Keratinocyte (primary cell): ENCODE data around the gene CERS2. TPM values are rescaled to one million over a fixed set of nuclear protein-coding genes. Genes with fewer than 3 reads are reported as not detected.

Experiments used
- DNase-seq: peaks from one replicate; pipeline ENCODE4 v3.0.0-alpha.2; 2011; ENCODE audit warnings: low read depth, missing footprints, low spot score
- FAIRE-seq: peaks from 2 replicates; lab custom pipeline; 2011; peaks lifted over from hg19 to GRCh38; lab: Jason Lieb, UNC
- H2AFZ ChIP-seq: 2 replicates; pipeline ENCODE4 v1.6.0; 2012; ENCODE audit warnings: low read length, control low read depth, inconsistent platforms; ENCODE audit not compliant: control insufficient read depth
- H3K27ac ChIP-seq: 2 replicates; pipeline ENCODE4 v1.5.1; 2011; ENCODE audit warnings: low read length; ENCODE audit not compliant: control insufficient read depth, insufficient read depth
- H3K27me3 ChIP-seq: 3 replicates; pipeline ENCODE4 v1.6.0; 2011; ENCODE audit warnings: low read length; ENCODE audit not compliant: control insufficient read depth, insufficient read depth; ENCODE audit errors: extremely low read depth
- H3K36me3 ChIP-seq, 2 experiments: 2 replicates in 1 of 2; 3 replicates in 1 of 2; pipeline ENCODE4 v1.5.1; 2011; ENCODE audit warnings: low read length in 2 of 2, mild to moderate bottlenecking in 1 of 2; ENCODE audit not compliant: control insufficient read depth in 2 of 2, insufficient read depth in 2 of 2; ENCODE audit errors: extremely low read depth in 1 of 2
- H3K4me1 ChIP-seq: 3 replicates; pipeline ENCODE4 v1.5.1; 2011; ENCODE audit warnings: low read length; ENCODE audit not compliant: control insufficient read depth, insufficient read depth; ENCODE audit errors: extremely low read depth
- H3K4me2 ChIP-seq: 3 replicates; pipeline ENCODE4 v1.6.0; 2011; ENCODE audit warnings: low read depth, low read length; ENCODE audit not compliant: control insufficient read depth, insufficient read depth; ENCODE audit errors: extremely low read depth
- H3K4me3 ChIP-seq, 3 experiments: fragments of 200-600 bp in 1 of 3; sonication (generic) in 1 of 3; 2 replicates in 2 of 3; 3 replicates in 1 of 3; pipeline ENCODE4 v1.5.1; 2011 to 2016; ENCODE audit warnings: low read length in 3 of 3, mild to moderate bottlenecking in 3 of 3, control low read depth in 2 of 3, inconsistent platforms in 1 of 3, low read depth in 1 of 3, mixed read lengths in 1 of 3, mixed run types in 1 of 3, moderate library complexity in 1 of 3; ENCODE audit not compliant: control insufficient read depth in 2 of 3, insufficient read depth in 2 of 3; ENCODE audit errors: extremely low read depth in 1 of 3
- H3K79me2 ChIP-seq: 2 replicates; pipeline ENCODE4 v1.6.0; 2012; ENCODE audit warnings: low read length; ENCODE audit not compliant: control insufficient read depth, insufficient read depth
- H3K9ac ChIP-seq: 3 replicates; pipeline ENCODE4 v1.6.0; 2011; ENCODE audit warnings: low read length; ENCODE audit not compliant: control insufficient read depth, insufficient read depth; ENCODE audit errors: extremely low read depth
- H3K9me1 ChIP-seq: 3 replicates; pipeline ENCODE4 v1.6.0; 2011; ENCODE audit warnings: low read length; ENCODE audit not compliant: control insufficient read depth, insufficient read depth; ENCODE audit errors: extremely low read depth
- H3K9me3 ChIP-seq: 2 replicates; pipeline ENCODE4 v1.5.1; 2012; ENCODE audit warnings: low read depth, low read length; ENCODE audit not compliant: control insufficient read depth
- H4K20me1 ChIP-seq: 3 replicates; pipeline ENCODE4 v1.6.0; 2011; ENCODE audit warnings: low read length; ENCODE audit not compliant: control insufficient read depth, insufficient read depth; ENCODE audit errors: extremely low read depth
- EZH2 ChIP-seq: IDR thresholded peaks from one replicate; pipeline ENCODE4 v1.6.1; 2012; ENCODE audit warnings: inconsistent platforms, mild to moderate bottlenecking, low read length, moderate library complexity
- dilution Hi-C: fragments of 300-500 bp; cut with MboI; formaldehyde crosslinking; loops from one replicate; pipeline ENCODE4 v1.7.0; 2020; ENCODE audit warnings: low sequenced_read_pairs; ENCODE audit not compliant: extremely low pct_ligation_motif_present
- polyA plus RNA-seq, 5 experiments: library from polyadenylated mRNA; depleted of rRNA in 3 of 5; stranded (reverse) in 3 of 5; stranded (forward) in 1 of 5; unstranded in 1 of 5; fragments of >200 nt; gene quantifications; 1 replicate in 1 of 5; 2 replicates in 3 of 5; 3 replicates in 1 of 5; pipeline versions ENCODE4 v1.2.1 to v1.2.3, GENCODE V29; 2011 to 2012; ENCODE audit warnings: missing spikeins in 2 of 5, low read depth in 1 of 5, low replicate concordance in 1 of 5
- TF ChIP-seq, protein P1 (sequence below), 3 experiments: IDR thresholded peaks in 1 of 3; conservative IDR thresholded peaks in 1 of 3; optimal IDR thresholded peaks in 1 of 3; 2 replicates in 2 of 3; 3 replicates in 1 of 3; pipeline versions ENCODE3 to v1.5.1; 2011; ENCODE audit warnings: low read length in 3 of 3, mild to moderate bottlenecking in 3 of 3, moderate library complexity in 2 of 3, control low read depth in 1 of 3, inconsistent platforms in 1 of 3; ENCODE audit not compliant: insufficient read depth in 2 of 3; ENCODE audit errors: extremely low read depth in 1 of 3

Gene CERS2
- polyA plus RNA-seq, 1 donor (not counting 4 experiments of a cell fraction or from before 2014, with no cell fraction given), result 121 TPM

DNA sequence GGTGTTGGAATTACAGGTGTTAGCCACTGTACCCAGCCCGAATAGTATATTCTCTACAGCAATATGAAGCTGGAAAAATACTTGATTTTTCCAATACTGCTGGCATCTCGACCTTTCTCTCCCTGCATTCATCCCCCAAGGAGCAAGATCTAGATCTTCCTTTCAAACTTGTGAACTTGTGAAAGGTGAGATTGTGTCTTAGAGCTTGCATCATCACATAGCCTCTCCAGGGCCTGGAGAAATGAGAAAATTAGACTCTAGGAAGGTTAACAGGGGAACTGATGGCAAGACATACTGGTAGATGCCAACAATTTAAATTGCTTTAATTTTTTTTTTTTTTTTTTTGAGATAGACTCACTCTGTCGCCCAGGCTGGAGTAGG is 35.7 kb upstream of the CERS2 start:
- peaks cover 36% of the 10 kb centered on the region for H3K4me1 ChIP-seq
- no peaks in the 10 kb centered on the region for H3K9me3 ChIP-seq
- no peak overlapping the region for H3K4me2 ChIP-seq
- no peak for FAIRE-seq
- H3K36me3 ChIP-seq, result peaks cover 0 to 4% of the 10 kb centered on the region in 2 experiments
- H2AFZ ChIP-seq, result no peak overlapping the region
- H3K79me2 ChIP-seq, result no peaks in the 10 kb centered on the region
- no peak for DNase-seq
- no peak overlapping the region for H3K9ac ChIP-seq
- TF ChIP-seq, protein P1, sequence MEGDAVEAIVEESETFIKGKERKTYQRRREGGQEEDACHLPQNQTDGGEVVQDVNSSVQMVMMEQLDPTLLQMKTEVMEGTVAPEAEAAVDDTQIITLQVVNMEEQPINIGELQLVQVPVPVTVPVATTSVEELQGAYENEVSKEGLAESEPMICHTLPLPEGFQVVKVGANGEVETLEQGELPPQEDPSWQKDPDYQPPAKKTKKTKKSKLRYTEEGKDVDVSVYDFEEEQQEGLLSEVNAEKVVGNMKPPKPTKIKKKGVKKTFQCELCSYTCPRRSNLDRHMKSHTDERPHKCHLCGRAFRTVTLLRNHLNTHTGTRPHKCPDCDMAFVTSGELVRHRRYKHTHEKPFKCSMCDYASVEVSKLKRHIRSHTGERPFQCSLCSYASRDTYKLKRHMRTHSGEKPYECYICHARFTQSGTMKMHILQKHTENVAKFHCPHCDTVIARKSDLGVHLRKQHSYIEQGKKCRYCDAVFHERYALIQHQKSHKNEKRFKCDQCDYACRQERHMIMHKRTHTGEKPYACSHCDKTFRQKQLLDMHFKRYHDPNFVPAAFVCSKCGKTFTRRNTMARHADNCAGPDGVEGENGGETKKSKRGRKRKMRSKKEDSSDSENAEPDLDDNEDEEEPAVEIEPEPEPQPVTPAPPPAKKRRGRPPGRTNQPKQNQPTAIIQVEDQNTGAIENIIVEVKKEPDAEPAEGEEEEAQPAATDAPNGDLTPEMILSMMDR (optimal IDR thresholded peaks at IDR 0.05 in 1 of 3, IDR thresholded peaks at IDR 0.05 in 1 of 3, conservative IDR thresholded peaks at IDR 0.05 in 1 of 3; ENCODE audit: extremely low read depth in 1 of 3, insufficient read depth in 2 of 3, low read length in 3 of 3), result no peak
- no peak for TF ChIP-seq EZH2
- H3K27me3 ChIP-seq, result no peaks in the 10 kb centered on the region
- H3K27ac ChIP-seq, result no peak overlapping the region
- H3K9me1 ChIP-seq, result peaks cover 2% of the 10 kb centered on the region
- no peaks in the 10 kb centered on the region for H4K20me1 ChIP-seq
- no peak overlapping the region for H3K4me3 ChIP-seq
- dilution Hi-C loops, result no loop called here

DNA sequence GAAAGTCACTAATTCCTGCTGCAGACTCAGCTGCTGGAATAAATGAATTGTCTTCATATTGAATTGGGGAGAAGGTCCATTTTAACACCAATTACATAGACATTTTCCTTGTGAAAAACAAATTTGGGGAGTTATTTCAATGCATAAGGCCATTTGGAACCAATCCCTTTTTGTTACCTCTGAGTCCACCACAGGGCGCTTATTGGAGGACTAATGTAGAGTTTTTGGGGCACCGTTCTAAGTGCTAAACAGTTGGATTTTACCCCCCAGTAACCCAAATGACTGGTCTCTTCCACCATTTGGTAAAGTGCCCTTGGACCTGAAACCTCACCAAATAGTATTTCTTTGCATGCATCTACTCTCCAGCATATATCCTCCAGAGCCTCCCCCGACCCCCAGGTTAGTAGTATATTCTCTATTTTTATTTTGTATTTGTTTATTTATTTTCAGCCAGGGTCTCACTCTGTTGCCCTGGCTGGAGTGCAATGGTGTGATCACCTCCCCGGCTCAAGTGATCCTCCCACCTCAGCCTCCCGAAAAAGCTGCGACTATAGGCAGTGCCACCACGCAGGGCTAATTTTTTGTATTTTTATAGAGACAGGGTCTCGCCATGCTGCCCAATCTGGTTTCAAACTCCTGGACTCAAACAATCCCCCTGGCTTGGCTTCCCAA is 35.2 kb upstream of the CERS2 start:
- TF ChIP-seq, protein P1 (optimal IDR thresholded peaks at IDR 0.05 in 1 of 3, IDR thresholded peaks at IDR 0.05 in 1 of 3, conservative IDR thresholded peaks at IDR 0.05 in 1 of 3; ENCODE audit: extremely low read depth in 1 of 3, insufficient read depth in 2 of 3, low read length in 3 of 3), result no peak
- no peak for TF ChIP-seq EZH2
- H3K27ac ChIP-seq, result no peak overlapping the region
- H3K36me3 ChIP-seq, result peaks cover 0 to 4% of the 10 kb centered on the region in 2 experiments
- H4K20me1 ChIP-seq, result no peaks in the 10 kb centered on the region
- H3K79me2 ChIP-seq, result no peaks in the 10 kb centered on the region
- peak overlapping the region; percentile 91 for H3K4me2 ChIP-seq
- dilution Hi-C loops, result no loop called here
- no peak overlapping the region for H3K4me3 ChIP-seq
- FAIRE-seq (no peak), DNase-seq (no peak)
- no peak overlapping the region for H2AFZ ChIP-seq
- H3K4me1 ChIP-seq, result peaks cover 38% of the 10 kb centered on the region
- no peaks in the 10 kb centered on the region for H3K27me3 ChIP-seq
- H3K9me1 ChIP-seq, result peaks cover 2% of the 10 kb centered on the region
- no peaks in the 10 kb centered on the region for H3K9me3 ChIP-seq
- H3K9ac ChIP-seq, result no peak overlapping the region
